G401 (cell line): ENCODE data around the gene GIPC3. TPM values are rescaled to one million over a fixed set of nuclear protein-coding genes. Genes with fewer than 3 reads are reported as not detected.

Experiments used
- DNase-seq: peaks from one replicate; pipeline ENCODE4 v3.0.0-alpha.2; 2015; ENCODE audit warnings: low spot score
- in situ Hi-C: cut with HindIII; loops from 2 replicates; pipeline ENCODE4 v1.10.0; 2016; ENCODE audit warnings: low sequenced_read_pairs, mixed read lengths
- total RNA-seq: library from RNA; depleted of rRNA; stranded (reverse); fragments of >200 nt; shearing (Covaris generic); gene quantifications from 2 replicates; pipeline ENCODE4 v1.2.3, GENCODE V29; 2014; rRNA removed

The GIPC3 gene, protein sequence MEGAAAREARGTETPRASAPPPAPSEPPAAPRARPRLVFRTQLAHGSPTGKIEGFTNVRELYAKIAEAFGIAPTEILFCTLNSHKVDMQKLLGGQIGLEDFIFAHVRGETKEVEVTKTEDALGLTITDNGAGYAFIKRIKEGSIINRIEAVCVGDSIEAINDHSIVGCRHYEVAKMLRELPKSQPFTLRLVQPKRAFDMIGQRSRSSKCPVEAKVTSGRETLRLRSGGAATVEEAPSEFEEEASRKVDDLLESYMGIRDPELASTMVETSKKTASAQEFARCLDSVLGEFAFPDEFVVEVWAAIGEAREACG
- not detected in 2 replicates for total RNA-seq

DNA sequence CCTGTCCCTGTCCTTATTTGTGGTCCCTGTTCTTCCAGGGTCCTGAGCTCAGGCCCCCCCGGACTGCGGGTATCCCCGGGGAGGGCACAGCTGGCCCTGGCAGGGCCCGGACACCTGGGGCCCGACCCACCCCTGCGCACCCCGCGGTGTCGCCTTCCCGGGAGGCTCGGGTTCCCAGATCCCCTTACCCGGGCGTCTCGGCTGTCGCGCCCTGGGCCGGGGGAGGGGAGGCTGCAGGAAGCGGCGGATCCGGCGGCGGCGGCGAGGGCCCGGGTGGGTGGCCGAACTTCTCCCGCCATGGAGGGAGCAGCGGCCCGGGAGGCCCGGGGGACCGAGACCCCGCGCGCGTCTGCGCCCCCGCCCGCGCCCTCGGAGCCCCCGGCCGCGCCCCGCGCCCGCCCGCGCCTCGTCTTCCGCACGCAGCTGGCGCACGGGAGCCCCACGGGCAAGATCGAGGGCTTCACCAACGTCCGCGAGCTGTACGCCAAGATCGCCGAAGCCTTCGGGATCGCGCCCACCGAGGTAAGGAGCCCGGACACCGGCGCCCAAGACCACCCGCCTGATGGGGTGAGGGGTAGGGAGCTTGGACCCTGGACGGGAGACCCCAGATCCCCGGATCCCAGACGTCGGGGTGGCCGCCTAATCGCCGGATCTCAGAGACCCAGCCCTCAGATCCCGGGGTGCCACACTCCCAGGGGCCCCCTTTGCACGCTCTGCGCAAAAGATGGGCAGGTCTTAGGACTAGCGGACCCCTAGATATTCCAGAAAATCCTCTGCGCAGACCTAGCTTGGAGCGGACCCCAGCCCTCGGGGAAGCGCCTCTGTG, at the start of gene GIPC3:
Gene GIPC3 (plus strand): TSS at position 178 of the 826 bp plus-strand sequence. CDS start 120 bp downstream, at position 298.
- DNase-seq = no peak
- in situ Hi-C loops = no loop called here

DNA sequence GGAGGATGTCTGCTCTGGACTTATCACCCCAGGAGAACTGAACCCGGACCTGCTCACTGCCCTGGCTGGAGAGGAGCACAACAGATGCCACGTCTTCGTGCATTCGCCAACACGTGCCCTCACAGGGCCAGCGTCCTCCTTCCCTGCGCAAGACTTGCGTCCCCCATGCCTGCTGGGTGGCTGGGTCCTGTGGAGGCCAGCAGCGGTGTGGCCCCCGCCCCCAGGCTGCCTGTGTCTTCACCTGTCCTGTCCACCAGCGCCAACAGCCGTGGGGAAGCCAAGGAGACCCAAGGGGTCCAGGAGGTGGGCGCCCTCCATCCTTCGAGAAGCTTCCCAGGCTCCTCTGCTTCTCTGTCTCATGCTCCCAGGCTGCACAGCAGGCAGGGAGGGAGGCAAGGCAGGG, 49.7 kb upstream of the GIPC3 start:
- DNase-seq = no peak
- in situ Hi-C loops = no loop called here

DNA sequence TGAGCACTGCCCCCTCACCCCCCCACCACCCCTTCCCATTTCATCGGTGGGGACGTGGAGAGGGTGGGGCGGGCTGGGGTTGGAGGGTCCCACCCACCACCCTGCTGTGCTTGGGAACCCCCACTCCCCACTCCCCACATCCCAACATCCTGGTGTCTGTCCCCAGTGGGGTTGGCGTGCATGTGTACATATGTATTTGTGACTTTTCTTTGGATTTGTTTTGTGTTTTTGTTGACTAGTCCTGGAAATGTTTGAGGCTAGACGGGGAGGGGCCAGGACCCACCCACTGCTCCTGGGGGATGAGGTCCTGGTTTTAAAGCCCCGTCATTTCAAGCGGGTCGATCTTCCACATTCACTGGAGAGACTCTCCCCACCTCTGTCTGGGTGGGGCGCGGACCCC, 49.3 kb upstream of the GIPC3 start:
- in situ Hi-C loops = no loop called here
- DNase-seq = no peak

GRCh38 chr19:3536429-3537100, 48.7 kb upstream of the GIPC3 start:
- in situ Hi-C loops = no loop called here
- DNase-seq = no peak

DNA sequence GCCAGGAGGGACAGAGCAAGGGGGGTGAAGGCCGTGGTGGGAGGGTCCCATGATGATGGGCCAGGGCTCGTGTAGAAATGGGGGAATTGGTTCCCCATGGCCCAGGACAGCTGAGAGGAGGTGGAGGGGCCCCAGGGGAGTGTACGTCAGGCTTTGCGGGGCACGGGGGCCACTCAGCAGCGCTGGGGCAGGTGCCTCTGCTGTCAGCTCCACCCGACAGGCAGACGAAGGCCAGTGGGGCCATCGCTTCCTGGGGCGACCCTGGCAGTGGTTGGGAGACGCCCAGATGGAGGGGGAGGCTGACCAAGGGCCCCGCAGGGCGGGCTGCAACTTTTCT, 48.2 kb upstream of the GIPC3 start:
- in situ Hi-C loops = no loop called here
- DNase-seq = no peak

DNA sequence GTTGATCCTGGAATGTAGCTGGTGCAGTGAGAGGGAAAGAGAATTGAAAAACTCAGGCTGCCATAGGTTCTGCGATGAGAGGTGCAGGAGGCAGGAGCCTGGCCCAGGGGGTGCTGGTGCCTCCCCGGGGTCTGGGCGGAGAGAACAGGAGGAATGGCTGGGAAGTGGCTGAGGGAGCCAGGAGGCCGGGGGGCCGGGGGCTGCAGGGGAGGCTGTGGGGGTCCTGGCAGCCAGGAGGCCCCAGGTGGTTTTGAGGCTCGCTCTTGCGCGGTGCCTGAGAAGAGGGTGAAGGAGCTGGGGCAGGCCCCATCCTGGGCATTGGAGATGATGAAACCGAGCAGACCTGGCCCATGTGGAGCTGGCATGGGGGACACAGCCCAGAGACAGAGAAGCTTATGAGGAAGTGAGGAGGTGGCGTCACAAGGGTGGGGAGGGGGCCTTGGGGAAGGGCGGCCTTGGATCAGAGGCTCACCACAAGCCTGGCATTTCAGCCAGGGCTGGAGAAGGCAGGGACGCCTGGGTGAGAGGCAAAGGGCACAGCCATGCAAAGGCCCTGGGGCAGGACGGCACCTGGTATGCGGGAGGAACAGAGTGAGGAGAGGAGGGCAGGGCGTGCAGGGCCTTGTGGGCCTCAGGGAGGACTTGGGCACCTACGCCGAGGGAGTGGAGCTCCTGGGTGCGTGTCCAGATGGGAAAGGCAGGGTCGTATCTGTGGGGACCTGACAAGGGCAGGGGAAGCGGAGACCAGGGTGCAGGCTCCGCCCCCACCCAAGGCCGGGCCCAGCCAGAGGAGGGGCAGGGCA, 47.6 kb upstream of the GIPC3 start:
- no peak for DNase-seq
- in situ Hi-C loops = no loop called here

- no peak for DNase-seq
- in situ Hi-C loops = no loop called here
Measured at GRCh38 chr19:3538258-3538929, 46.9 kb upstream of the GIPC3 start.

- DNase-seq = no peak
- in situ Hi-C loops = no loop called here
Measured at GRCh38 chr19:3538965-3539755, 46.1 kb upstream of the GIPC3 start, which contains the start of gene TEKTIP1. TEKTIP1 (plus strand) TSS chr19:3539174; CDS start chr19:3539178, 4 bp downstream.

- in situ Hi-C loops = no loop called here
Measured at GRCh38 chr19:3539756-3540118, 45.5 kb upstream of the GIPC3 start.

GRCh38 chr19:3543150-3544057, 41.9 kb upstream of the GIPC3 start:
- no peak for DNase-seq
- in situ Hi-C loops = no loop called here

More at GRCh38 chr19:3539756-3540118, 45.5 kb upstream of the GIPC3 start:
- DNase-seq = no peak

DNA sequence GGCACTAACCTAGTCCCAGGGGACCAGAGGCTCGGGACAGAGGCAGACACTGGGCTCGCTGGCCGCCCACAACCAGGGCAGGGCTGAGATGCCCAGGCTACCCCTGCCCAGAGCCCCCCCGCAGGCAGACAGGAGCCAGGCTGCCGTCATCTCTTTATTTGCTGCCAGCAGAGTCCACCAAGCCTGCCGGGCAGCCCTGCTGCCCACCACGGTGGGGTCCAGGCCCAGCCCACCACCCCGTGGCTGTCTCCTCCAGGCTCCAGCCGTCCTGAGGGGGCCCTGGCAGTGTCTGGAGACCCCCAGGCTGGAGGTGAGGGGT, 41.3 kb upstream of the GIPC3 start:
- in situ Hi-C loops = no loop called here
- DNase-seq = no peak

- in situ Hi-C loops = no loop called here
Measured at GRCh38 chr19:3544742-3545668, 40.3 kb upstream of the GIPC3 start.

GRCh38 chr19:3545669-3546034, 39.6 kb upstream of the GIPC3 start:
- in situ Hi-C loops = no loop called here
- no peak for DNase-seq

More at GRCh38 chr19:3544742-3545668, 40.3 kb upstream of the GIPC3 start:
- DNase-seq = peak; percentile 51

DNA sequence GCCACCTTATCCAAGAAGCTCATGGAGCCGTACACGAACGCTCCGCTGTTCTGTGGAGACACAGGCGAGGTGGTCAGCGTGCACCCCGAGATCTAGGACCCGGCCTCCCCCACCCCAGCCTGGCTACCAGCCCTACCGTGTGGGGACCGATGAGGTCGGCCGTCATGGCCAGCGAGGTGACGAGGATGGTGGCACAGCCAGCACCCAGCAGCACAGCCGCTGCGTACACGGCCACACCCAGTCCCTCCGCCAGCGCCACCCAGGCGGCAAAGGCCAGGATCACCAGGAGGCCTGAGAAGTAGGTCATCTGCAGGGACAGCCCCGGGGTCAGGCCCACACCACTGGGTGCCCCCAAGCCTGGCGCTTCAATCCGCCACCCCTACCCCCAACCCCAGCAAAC, 39.2 kb upstream of the GIPC3 start:
- in situ Hi-C loops = no loop called here
- no peak for DNase-seq

- in situ Hi-C loops = no loop called here
- DNase-seq = no peak
Measured at GRCh38 chr19:3547301-3547731, 38.0 kb upstream of the GIPC3 start.

GRCh38 chr19:3547767-3548282, 37.5 kb upstream of the GIPC3 start:
- in situ Hi-C loops = no loop called here
- no peak for DNase-seq
